Fibroblast of gingiva (primary cell): ENCODE results near the gene MT1F.
"Not testable (repeated sequence)": the region's sequence is repeated elsewhere in the genome, so short reads cannot be mapped to it uniquely, and the experiment has no call there.

Experiments used
- DNase-seq: peaks from one replicate; pipeline ENCODE4 v3.0.0-alpha.2; 2011; ENCODE audit warnings: low read depth

The MT1F gene

GRCh38 chr16:56657555-56658326 is at the start of gene MT1F:
Gene MT1F (plus strand): TSS chr16:56657959. CDS start chr16:56658059, 100 bp downstream.
- no peak for DNase-seq

GRCh38 chr16:56608043-56608875 is 49.5 kb upstream of the MT1F start, which contains the start of gene MT2A:
Gene MT2A (plus strand): TSS chr16:56608584. CDS start chr16:56608656, 72 bp downstream.
- peak; percentile 97 for DNase-seq

- peak; percentile 18 for DNase-seq
These were observed 48.8 kb upstream of the MT1F start for GRCh38 chr16:56608876-56609462.

GRCh38 chr16:56609463-56609921 is 48.3 kb upstream of the MT1F start:
- peak; percentile 85 for DNase-seq

GRCh38 chr16:56610017-56610608 is 47.6 kb upstream of the MT1F start:
- peak; percentile 95 for DNase-seq

GRCh38 chr16:56610609-56611111 is 47.1 kb upstream of the MT1F start:
- peak; percentile 81 for DNase-seq

- peak; percentile 82 for DNase-seq
These were observed 46.4 kb upstream of the MT1F start for GRCh38 chr16:56611281-56611833.

- DNase-seq, result no peak
These were observed 44.1 kb upstream of the MT1F start for GRCh38 chr16:56613706-56614105.

- DNase-seq, result no peak
These were observed 43.2 kb upstream of the MT1F start for GRCh38 chr16:56614549-56614991.

GRCh38 chr16:56615353-56615752 is 42.4 kb upstream of the MT1F start:
- DNase-seq, result peak; percentile 54

- no peak for DNase-seq
These were observed 41.0 kb upstream of the MT1F start for GRCh38 chr16:56616608-56617211.

GRCh38 chr16:56617212-56618085 is 40.3 kb upstream of the MT1F start:
- DNase-seq, result peak; percentile 82

GRCh38 chr16:56618138-56618537 is 39.6 kb upstream of the MT1F start:
- DNase-seq, result no peak

- DNase-seq, result no peak
These were observed 37.3 kb upstream of the MT1F start for GRCh38 chr16:56620339-56620897.

- DNase-seq, result not testable (repeated sequence)
These were observed 35.9 kb upstream of the MT1F start for GRCh38 chr16:56621665-56622445.

GRCh38 chr16:56623184-56623583 is 34.6 kb upstream of the MT1F start:
- DNase-seq, result not testable (repeated sequence)

- DNase-seq, result no peak
These were observed 34.1 kb upstream of the MT1F start for GRCh38 chr16:56623637-56624036.

- DNase-seq, result peak; percentile 87
These were observed 32.4 kb upstream of the MT1F start, which contains the start of gene MT1E for GRCh38 chr16:56625140-56625942. Gene MT1E (plus strand): TSS chr16:56625781. CDS start chr16:56625852, 71 bp downstream.
